SK-N-SH (cell line): ENCODE results near the gene PSAP. TPM values are rescaled to one million over a fixed set of nuclear protein-coding genes. Genes with fewer than 3 reads are reported as not detected.

Experiments used
- CTCF ChIA-PET: fragments of 300-600, 350-600 bp; formaldehyde crosslinking; extraction: SDS; loops from one replicate; lab custom pipeline; 2021; lab: Yijun Ruan, JAX
- POLR2A ChIA-PET: fragments of 350-600 bp; sonication (Branson Sonifier 250); formaldehyde crosslinking; extraction: SDS; loops from one replicate; lab custom pipeline; 2020; ENCODE audit warnings: antibody characterized with exemption, inconsistent platforms; lab: Yijun Ruan, JAX
- DNase-seq: peaks from one replicate; pipeline ENCODE4 v3.0.0; 2012
- H2AFZ ChIP-seq: fragments of 200-600 bp; sonication (generic); 2 replicates; pipeline ENCODE4 v1.8.1; 2016; ENCODE audit warnings: antibody characterized with exemption, mild to moderate bottlenecking, low read depth
- H3F3A ChIP-seq: fragments of 200-600 bp; sonication (generic); replicated peaks from 2 replicates; pipeline ENCODE3; 2016; ENCODE audit warnings: antibody characterized with exemption, mild to moderate bottlenecking; ENCODE audit not compliant: insufficient read depth
- H3K27ac ChIP-seq, 2 experiments: fragments of 200-500 bp in 1 of 2; fragments of 200-600 bp in 1 of 2; sonication (Bioruptor generic) in 1 of 2; sonication (generic), shearing (Covaris generic) in 1 of 2; 2 replicates each; pipeline versions ENCODE4 v1.5.1 to v1.6.1; 2014 to 2016; ENCODE audit warnings: low read depth in 2 of 2, inconsistent platforms in 1 of 2, low read length in 1 of 2, mild to moderate bottlenecking in 1 of 2, mixed read lengths in 1 of 2
- H3K27me3 ChIP-seq: fragments of 200-600 bp; sonication (generic), shearing (Covaris generic); 2 replicates; pipeline ENCODE4 v1.6.1; 2016; ENCODE audit warnings: mixed run types; ENCODE audit not compliant: insufficient read depth
- H3K36me3 ChIP-seq, 2 experiments: fragments of 200-500 bp in 1 of 2; fragments of 200-600 bp in 1 of 2; sonication (Bioruptor generic) in 1 of 2; sonication (generic) in 1 of 2; replicated peaks in 1 of 2; 2 replicates each; pipeline versions ENCODE3 to v1.5.1; 2014 to 2016; ENCODE audit warnings: low read length in 1 of 2, mild to moderate bottlenecking in 1 of 2; ENCODE audit not compliant: insufficient read depth in 2 of 2, control insufficient read depth in 1 of 2
- H3K4me1 ChIP-seq, 2 experiments: fragments of 200-500 bp in 1 of 2; fragments of 200-600 bp in 1 of 2; sonication (Bioruptor generic) in 1 of 2; sonication (generic), shearing (Covaris generic) in 1 of 2; 2 replicates each; pipeline versions ENCODE4 v1.5.1 to v1.6.1; 2014 to 2016; ENCODE audit warnings: low read depth in 1 of 2, low read length in 1 of 2, mixed run types in 1 of 2; ENCODE audit not compliant: insufficient read depth in 2 of 2, control insufficient read depth in 1 of 2
- H3K4me2 ChIP-seq: fragments of 200-600 bp; sonication (generic), shearing (Covaris generic); 2 replicates; pipeline ENCODE4 v1.6.1; 2017; ENCODE audit warnings: mixed run types
- H3K4me3 ChIP-seq, 2 experiments: fragments of 200-500 bp in 1 of 2; fragments of 200-600 bp in 1 of 2; sonication (Bioruptor generic) in 1 of 2; sonication (generic), shearing (Covaris generic) in 1 of 2; 2 replicates each; pipeline versions ENCODE4 v1.5.1 to v1.8.1; 2014 to 2016; ENCODE audit warnings: low read depth in 2 of 2, inconsistent platforms in 1 of 2, low read length in 1 of 2, mild to moderate bottlenecking in 1 of 2, mixed read lengths in 1 of 2, moderate library complexity in 1 of 2
- H3K79me2 ChIP-seq: fragments of 200-600 bp; sonication (generic); 2 replicates; pipeline ENCODE4 v1.8.1; 2017; ENCODE audit warnings: mild to moderate bottlenecking; ENCODE audit not compliant: insufficient read depth
- H3K9ac ChIP-seq: fragments of 200-600 bp; sonication (generic); 2 replicates; pipeline ENCODE4 v1.6.1; 2017; ENCODE audit warnings: mixed run types
- H3K9me2 ChIP-seq: fragments of 200-600 bp; sonication (generic); 2 replicates; pipeline ENCODE4 v1.6.1; 2017; ENCODE audit warnings: mixed run types
- H3K9me3 ChIP-seq: fragments of 200-600 bp; sonication (generic); 2 replicates; pipeline ENCODE4 v1.6.1; 2017; ENCODE audit warnings: mixed run types, mild to moderate bottlenecking, moderate library complexity
- H4K20me1 ChIP-seq: fragments of 200-600 bp; sonication (generic); 2 replicates; pipeline ENCODE4 v1.6.1; 2017; ENCODE audit warnings: mild to moderate bottlenecking, mixed run types; ENCODE audit not compliant: insufficient read depth
- CHD2 ChIP-seq: fragments of 150-350 bp; IDR thresholded peaks from 2 replicates; pipeline ENCODE4 v1.6.1; 2018; ENCODE audit warnings: low read length; ENCODE audit not compliant: partially characterized antibody
- EP300 ChIP-seq, 2 experiments: IDR thresholded peaks; 2 replicates each; pipeline versions ENCODE4 v1.4.0 to v1.6.1; 2012; ENCODE audit warnings: borderline replicate concordance in 1 of 2, low read depth in 1 of 2, low read length in 1 of 2
- EZH2phosphoT487 ChIP-seq: fragments of 200-600 bp; sonication (generic); IDR thresholded peaks from 2 replicates; pipeline ENCODE4 v1.6.1; 2017; ENCODE audit warnings: low read depth, mixed run types, mild to moderate bottlenecking, antibody characterized with exemption, moderate library complexity, borderline replicate concordance
- FOXJ3 ChIP-seq: sonication (generic); formaldehyde crosslinking; IDR thresholded peaks from 2 replicates; pipeline ENCODE4 v1.5.1; 2020; ENCODE audit warnings: mild to moderate bottlenecking, missing genetic modification reagents
- GATA2 ChIP-seq: sonication (generic); formaldehyde crosslinking; IDR thresholded peaks from 2 replicates; pipeline ENCODE4 v1.5.0; 2020; ENCODE audit warnings: mild to moderate bottlenecking, missing genetic modification reagents
- JUND ChIP-seq: IDR thresholded peaks from 2 replicates; pipeline ENCODE4 v1.4.0; 2012
- MXI1 ChIP-seq: IDR thresholded peaks from 2 replicates; pipeline ENCODE4 v1.6.1; 2012; ENCODE audit warnings: mild to moderate bottlenecking, low read depth, low read length, improper control_type of control experiment
- NFIC ChIP-seq: IDR thresholded peaks from 2 replicates; pipeline ENCODE4 v1.4.0; 2012; ENCODE audit warnings: borderline replicate concordance
- NRF1 ChIP-seq: IDR thresholded peaks from 2 replicates; pipeline ENCODE4 v1.6.1; 2012; ENCODE audit warnings: low read depth, mild to moderate bottlenecking, low read length
- RAD21 ChIP-seq: IDR thresholded peaks from 2 replicates; pipeline ENCODE4 v1.6.1; 2012; ENCODE audit warnings: mild to moderate bottlenecking, low read length
- RXRA ChIP-seq: IDR thresholded peaks from 2 replicates; pipeline ENCODE4 v1.4.0; 2012; ENCODE audit warnings: low read depth, mild to moderate bottlenecking, borderline replicate concordance
- SMC3 ChIP-seq: IDR thresholded peaks from 2 replicates; pipeline ENCODE4 v1.6.1; 2012; ENCODE audit warnings: low read depth, low read length, improper control_type of control experiment
- TCF12 ChIP-seq: IDR thresholded peaks from 2 replicates; pipeline ENCODE4 v1.4.0; 2012
- TEAD4 ChIP-seq: IDR thresholded peaks from 2 replicates; pipeline ENCODE4 v1.4.0; 2012; ENCODE audit warnings: mild to moderate bottlenecking, borderline replicate concordance; ENCODE audit not compliant: insufficient read depth
- YY1 ChIP-seq: IDR thresholded peaks from 2 replicates; pipeline ENCODE4 v1.4.0; 2012; ENCODE audit warnings: low read depth, mild to moderate bottlenecking
- WGBS: methylation state at CpG from one replicate; pipeline ENCODE4 v1.1.6; 2017; ENCODE audit warnings: low lambda C conversion rate; 5-methylcytosine and 5-hydroxymethylcytosine counted together
- polyA plus RNA-seq, 3 experiments: library from polyadenylated mRNA; depleted of rRNA; stranded (reverse); fragments of >200 nt; gene quantifications; 2 replicates each; pipeline ENCODE4 v1.2.3, GENCODE V29; 2012
- TF ChIP-seq, protein P1 (sequence below): IDR thresholded peaks from 2 replicates; pipeline ENCODE4 v1.4.0; 2012; ENCODE audit warnings: low read depth
- TF ChIP-seq, protein P2 (sequence below): IDR thresholded peaks from 2 replicates; pipeline ENCODE4; 2012
- TF ChIP-seq, protein P3 (sequence below): fragments of 150-350 bp; IDR thresholded peaks from 2 replicates; pipeline ENCODE4 v1.6.1; 2016; ENCODE audit warnings: mild to moderate bottlenecking, low read depth, low read length
- TF ChIP-seq, protein P4 (sequence below): fragments of 200-600 bp; sonication (generic); IDR thresholded peaks from 2 replicates; pipeline ENCODE4 v1.6.1; 2017; ENCODE audit warnings: antibody characterized with exemption, mild to moderate bottlenecking, moderate library complexity
- TF ChIP-seq, protein P5 (sequence below): IDR thresholded peaks from 2 replicates; pipeline ENCODE4 v1.4.0; 2012; ENCODE audit warnings: low read depth, borderline replicate concordance

The PSAP gene
- polyA plus RNA-seq, 1 of the 3 experiments (the other 2 are of a cell fraction), result 1,647 TPM

DNA sequence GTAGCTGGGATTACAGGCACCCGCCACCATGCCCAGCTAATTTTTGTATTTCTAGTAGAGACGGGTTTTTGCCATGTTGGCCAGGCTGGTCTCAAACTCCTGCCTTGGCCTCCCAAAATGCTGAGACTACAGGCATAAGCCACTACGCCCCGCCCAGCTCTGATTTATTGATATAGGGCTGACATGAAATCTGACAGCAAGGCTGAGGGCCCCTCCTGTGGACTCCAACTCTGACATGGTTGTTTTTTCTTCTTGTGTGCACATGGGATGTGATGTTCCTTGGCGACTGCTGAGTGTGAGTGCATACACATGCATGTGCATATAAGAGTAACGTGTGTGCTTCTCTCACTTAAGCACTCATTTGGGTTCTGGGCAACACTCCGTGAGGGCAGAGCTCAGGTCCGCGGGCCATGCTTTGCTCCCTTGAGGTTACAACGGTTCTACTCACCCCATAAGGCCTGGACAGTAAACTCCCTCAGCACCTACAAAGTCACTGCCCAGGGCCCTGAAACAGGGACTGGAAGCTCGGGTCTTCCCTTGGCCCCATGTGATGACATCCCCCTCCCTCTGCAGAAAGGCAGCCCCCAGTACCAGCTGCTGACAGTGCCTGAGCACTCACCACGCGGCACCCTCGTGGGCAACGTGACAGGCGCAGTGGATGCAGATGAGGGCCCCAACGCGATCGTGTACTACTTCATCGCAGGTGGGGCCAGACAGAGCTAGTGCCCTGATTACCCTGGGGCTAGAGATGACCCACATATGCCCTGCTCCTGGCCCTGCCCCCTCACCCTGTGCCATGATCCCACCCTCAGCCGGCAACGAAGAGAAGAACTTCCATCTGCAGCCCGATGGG, 44.1 kb downstream of the PSAP start (continued):
- TF ChIP-seq, protein P1, sequence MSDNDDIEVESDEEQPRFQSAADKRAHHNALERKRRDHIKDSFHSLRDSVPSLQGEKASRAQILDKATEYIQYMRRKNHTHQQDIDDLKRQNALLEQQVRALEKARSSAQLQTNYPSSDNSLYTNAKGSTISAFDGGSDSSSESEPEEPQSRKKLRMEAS, result no peak
- TF ChIP-seq, protein P2, sequence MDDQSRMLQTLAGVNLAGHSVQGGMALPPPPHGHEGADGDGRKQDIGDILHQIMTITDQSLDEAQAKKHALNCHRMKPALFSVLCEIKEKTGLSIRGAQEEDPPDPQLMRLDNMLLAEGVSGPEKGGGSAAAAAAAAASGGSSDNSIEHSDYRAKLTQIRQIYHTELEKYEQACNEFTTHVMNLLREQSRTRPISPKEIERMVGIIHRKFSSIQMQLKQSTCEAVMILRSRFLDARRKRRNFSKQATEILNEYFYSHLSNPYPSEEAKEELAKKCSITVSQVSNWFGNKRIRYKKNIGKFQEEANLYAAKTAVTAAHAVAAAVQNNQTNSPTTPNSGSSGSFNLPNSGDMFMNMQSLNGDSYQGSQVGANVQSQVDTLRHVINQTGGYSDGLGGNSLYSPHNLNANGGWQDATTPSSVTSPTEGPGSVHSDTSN, result no peak
- TF ChIP-seq NRF1, result no peak
- no peak for TF ChIP-seq SMC3
- TF ChIP-seq EP300 (IDR thresholded peaks at IDR 0.05; ENCODE audit: borderline replicate concordance in 1 of 2, low read depth in 1 of 2, low read length in 1 of 2), result no peak
- TF ChIP-seq JUND, result no peak
- TF ChIP-seq FOXJ3 (CRISPR knock-in tag), result no peak
- TF ChIP-seq MXI1, result no peak
- no peak for TF ChIP-seq RXRA
- TF ChIP-seq YY1, result no peak
- TF ChIP-seq, protein P3, sequence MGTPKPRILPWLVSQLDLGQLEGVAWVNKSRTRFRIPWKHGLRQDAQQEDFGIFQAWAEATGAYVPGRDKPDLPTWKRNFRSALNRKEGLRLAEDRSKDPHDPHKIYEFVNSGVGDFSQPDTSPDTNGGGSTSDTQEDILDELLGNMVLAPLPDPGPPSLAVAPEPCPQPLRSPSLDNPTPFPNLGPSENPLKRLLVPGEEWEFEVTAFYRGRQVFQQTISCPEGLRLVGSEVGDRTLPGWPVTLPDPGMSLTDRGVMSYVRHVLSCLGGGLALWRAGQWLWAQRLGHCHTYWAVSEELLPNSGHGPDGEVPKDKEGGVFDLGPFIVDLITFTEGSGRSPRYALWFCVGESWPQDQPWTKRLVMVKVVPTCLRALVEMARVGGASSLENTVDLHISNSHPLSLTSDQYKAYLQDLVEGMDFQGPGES, result no peak
- TF ChIP-seq, protein P4, sequence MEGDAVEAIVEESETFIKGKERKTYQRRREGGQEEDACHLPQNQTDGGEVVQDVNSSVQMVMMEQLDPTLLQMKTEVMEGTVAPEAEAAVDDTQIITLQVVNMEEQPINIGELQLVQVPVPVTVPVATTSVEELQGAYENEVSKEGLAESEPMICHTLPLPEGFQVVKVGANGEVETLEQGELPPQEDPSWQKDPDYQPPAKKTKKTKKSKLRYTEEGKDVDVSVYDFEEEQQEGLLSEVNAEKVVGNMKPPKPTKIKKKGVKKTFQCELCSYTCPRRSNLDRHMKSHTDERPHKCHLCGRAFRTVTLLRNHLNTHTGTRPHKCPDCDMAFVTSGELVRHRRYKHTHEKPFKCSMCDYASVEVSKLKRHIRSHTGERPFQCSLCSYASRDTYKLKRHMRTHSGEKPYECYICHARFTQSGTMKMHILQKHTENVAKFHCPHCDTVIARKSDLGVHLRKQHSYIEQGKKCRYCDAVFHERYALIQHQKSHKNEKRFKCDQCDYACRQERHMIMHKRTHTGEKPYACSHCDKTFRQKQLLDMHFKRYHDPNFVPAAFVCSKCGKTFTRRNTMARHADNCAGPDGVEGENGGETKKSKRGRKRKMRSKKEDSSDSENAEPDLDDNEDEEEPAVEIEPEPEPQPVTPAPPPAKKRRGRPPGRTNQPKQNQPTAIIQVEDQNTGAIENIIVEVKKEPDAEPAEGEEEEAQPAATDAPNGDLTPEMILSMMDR, result no peak
- TF ChIP-seq CHD2, result no peak

DNA sequence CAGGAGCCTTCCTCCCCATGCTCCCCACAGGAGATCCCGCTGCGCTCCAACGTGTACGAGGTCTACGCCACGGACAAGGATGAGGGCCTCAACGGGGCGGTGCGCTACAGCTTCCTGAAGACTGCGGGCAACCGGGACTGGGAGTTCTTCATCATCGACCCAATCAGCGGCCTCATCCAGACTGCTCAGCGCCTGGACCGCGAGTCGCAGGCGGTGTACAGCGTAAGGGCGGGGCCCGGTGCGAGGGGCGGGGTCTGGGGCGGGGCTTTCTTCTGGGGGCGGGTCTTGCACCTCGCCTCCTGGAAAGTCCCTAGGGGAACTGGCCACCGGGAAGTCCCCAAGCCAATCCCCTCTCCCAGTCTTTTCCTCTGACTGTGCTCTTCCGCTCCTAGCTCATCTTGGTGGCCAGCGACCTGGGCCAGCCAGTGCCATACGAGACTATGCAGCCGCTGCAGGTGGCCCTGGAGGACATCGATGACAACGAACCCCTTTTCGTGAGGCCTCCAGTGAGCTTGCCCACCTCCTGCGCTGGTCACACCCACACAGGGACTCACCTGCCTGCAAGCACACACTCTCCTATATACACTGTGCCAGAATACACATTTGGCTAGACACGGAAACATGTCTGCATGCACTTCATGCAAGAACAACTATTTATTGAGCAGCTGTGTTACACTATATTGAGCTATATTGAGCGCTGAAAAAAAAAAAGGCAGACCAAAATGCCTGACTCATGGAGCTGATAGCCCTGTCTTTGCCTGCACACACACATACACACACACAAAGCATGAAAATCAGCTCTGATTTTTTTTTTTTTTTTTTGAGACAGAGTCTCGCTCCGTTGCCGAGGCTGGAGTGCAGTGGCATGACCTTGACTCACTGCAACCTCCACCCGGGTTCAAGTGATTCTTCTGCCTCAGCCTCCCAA, 45.0 kb downstream of the PSAP start:
- no peaks in the 10 kb centered on the region for H4K20me1 ChIP-seq
- H3K27me3 ChIP-seq, result no peaks in the 10 kb centered on the region
- no peak overlapping the region for H3K9ac ChIP-seq
- H3K4me3 ChIP-seq, result no peak overlapping the region
- 84% methylated on average over 25 of the region's 41 CpGs for WGBS
- no peaks in the 10 kb centered on the region for H3F3A ChIP-seq
- no peak overlapping the region for H3K4me2 ChIP-seq
- peak; percentile 51 for DNase-seq
- H3K27ac ChIP-seq, result no peak overlapping the region
- H3K79me2 ChIP-seq, result no peaks in the 10 kb centered on the region
- ChIA-PET POLR2A (no interaction called here), CTCF (interaction anchor here (0.7 to 3.1 kb wide), 5 partner anchors 8 to 110 kb away, joined by 3 to 10 read pairs (median 4); partner anchors contain the start of gene VSIR)
- H3K9me3 ChIP-seq, result no peaks in the 10 kb centered on the region
- no peak overlapping the region for H2AFZ ChIP-seq
- H3K9me2 ChIP-seq, result no peaks in the 10 kb centered on the region
- H3K4me1 ChIP-seq, result no peaks in the 10 kb centered on the region; a peak in 1 of 4 replicates
- H3K36me3 ChIP-seq, result no peaks in the 10 kb centered on the region
- TF ChIP-seq, protein P5, sequence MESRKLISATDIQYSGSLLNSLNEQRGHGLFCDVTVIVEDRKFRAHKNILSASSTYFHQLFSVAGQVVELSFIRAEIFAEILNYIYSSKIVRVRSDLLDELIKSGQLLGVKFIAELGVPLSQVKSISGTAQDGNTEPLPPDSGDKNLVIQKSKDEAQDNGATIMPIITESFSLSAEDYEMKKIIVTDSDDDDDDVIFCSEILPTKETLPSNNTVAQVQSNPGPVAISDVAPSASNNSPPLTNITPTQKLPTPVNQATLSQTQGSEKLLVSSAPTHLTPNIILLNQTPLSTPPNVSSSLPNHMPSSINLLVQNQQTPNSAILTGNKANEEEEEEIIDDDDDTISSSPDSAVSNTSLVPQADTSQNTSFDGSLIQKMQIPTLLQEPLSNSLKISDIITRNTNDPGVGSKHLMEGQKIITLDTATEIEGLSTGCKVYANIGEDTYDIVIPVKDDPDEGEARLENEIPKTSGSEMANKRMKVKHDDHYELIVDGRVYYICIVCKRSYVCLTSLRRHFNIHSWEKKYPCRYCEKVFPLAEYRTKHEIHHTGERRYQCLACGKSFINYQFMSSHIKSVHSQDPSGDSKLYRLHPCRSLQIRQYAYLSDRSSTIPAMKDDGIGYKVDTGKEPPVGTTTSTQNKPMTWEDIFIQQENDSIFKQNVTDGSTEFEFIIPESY, result no peak
- TF ChIP-seq RAD21, result no peak
- TF ChIP-seq EP300 (IDR thresholded peaks at IDR 0.05; ENCODE audit: borderline replicate concordance in 1 of 2, low read depth in 1 of 2, low read length in 1 of 2), result no peak
- TF ChIP-seq, protein P2, result no peak
- no peak for TF ChIP-seq NRF1
- TF ChIP-seq YY1, result no peak
- TF ChIP-seq TCF12, result no peak
- no peak for TF ChIP-seq NFIC
- TF ChIP-seq EZH2phosphoT487, result no peak
- no peak for TF ChIP-seq GATA2 (CRISPR knock-in tag)
- no peak for TF ChIP-seq RXRA
- TF ChIP-seq SMC3, result no peak
- no peak for TF ChIP-seq TEAD4
- TF ChIP-seq CHD2, result no peak
